Neural cell (in vitro differentiated cells): ENCODE results near the gene RPUSD1. TPM values are rescaled to one million over a fixed set of nuclear protein-coding genes. Genes with fewer than 3 reads are reported as not detected.

Experiments
- H2AFZ ChIP-seq: fragments of 200-600, 300-800 bp; sonication (generic), shearing (Covaris generic); 2 replicates; pipeline ENCODE4 v1.6.0; 2014; ENCODE audit warnings: low read depth, mild to moderate bottlenecking, antibody characterized with exemption, low read length, moderate library complexity
- H3F3A ChIP-seq: fragments of 200-600 bp; shearing (Covaris generic); 2 replicates; pipeline ENCODE4 v1.6.1; 2016; ENCODE audit warnings: mild to moderate bottlenecking, moderate library complexity, mixed read lengths, antibody characterized with exemption, low read length; ENCODE audit not compliant: insufficient read depth, poor library complexity, severe bottlenecking
- H3K27ac ChIP-seq: fragments of 200-600, 300-800 bp; sonication (generic), shearing (Covaris generic); 2 replicates; pipeline ENCODE4 v1.5.1; 2014; ENCODE audit warnings: mild to moderate bottlenecking, low read length, moderate library complexity
- H3K27me3 ChIP-seq: fragments of 300-800, 200-600 bp; sonication (generic), shearing (Covaris generic); 2 replicates; pipeline ENCODE4 v1.6.0; 2014; ENCODE audit warnings: mild to moderate bottlenecking, low read depth, low read length, moderate library complexity; ENCODE audit not compliant: insufficient read depth
- H3K36me3 ChIP-seq: fragments of 300-800, 200-600 bp; sonication (generic), shearing (Covaris generic); 2 replicates; pipeline ENCODE4 v1.5.1; 2014; ENCODE audit warnings: mild to moderate bottlenecking, antibody characterized with exemption, low read length, moderate library complexity; ENCODE audit not compliant: insufficient read depth
- H3K4me2 ChIP-seq: fragments of 300-800, 200-600 bp; sonication (generic), shearing (Covaris generic); 2 replicates; pipeline ENCODE4 v1.6.0; 2014; ENCODE audit warnings: mild to moderate bottlenecking, low read length
- H3K4me3 ChIP-seq: fragments of 300-800, 200-600 bp; sonication (generic), shearing (Covaris generic); 2 replicates; pipeline ENCODE4 v1.5.1; 2014; ENCODE audit warnings: mild to moderate bottlenecking, low read length, moderate library complexity
- H3K79me2 ChIP-seq: fragments of 200-600 bp; shearing (Covaris generic); replicated peaks from 2 replicates; pipeline ENCODE4 v1.6.0; 2014; ENCODE audit warnings: mild to moderate bottlenecking, low read length, moderate library complexity; ENCODE audit not compliant: insufficient read depth
- H3K9ac ChIP-seq: fragments of 300-800, 200-600 bp; sonication (generic), shearing (Covaris generic); 2 replicates; pipeline ENCODE4 v1.6.1; 2016; ENCODE audit warnings: mild to moderate bottlenecking, low read length, mixed read lengths
- H3K9me2 ChIP-seq: fragments of 200-600 bp; shearing (Covaris generic); 2 replicates; pipeline ENCODE4 v1.6.1; 2016; ENCODE audit warnings: mild to moderate bottlenecking, low read length, mixed read lengths; ENCODE audit not compliant: insufficient read depth
- H3K9me3 ChIP-seq: fragments of 200-600, 300-800 bp; sonication (generic), shearing (Covaris generic); 2 replicates; pipeline ENCODE4 v1.6.1; 2016; ENCODE audit warnings: mild to moderate bottlenecking, mixed run types, low read length, moderate library complexity, mixed read lengths
- H4K20me1 ChIP-seq: fragments of 200-600 bp; shearing (Covaris generic); 2 replicates; pipeline ENCODE4 v1.6.1; 2016; ENCODE audit warnings: mild to moderate bottlenecking, mixed run types; ENCODE audit not compliant: insufficient read depth
- EP300 ChIP-seq: fragments of 450-650 bp; conservative IDR thresholded peaks from 2 replicates; pipeline ENCODE4 v1.6.1; 2014; ENCODE audit warnings: antibody characterized with exemption, mild to moderate bottlenecking, moderate library complexity; ENCODE audit not compliant: poor library complexity, severe bottlenecking
- EZH2 ChIP-seq: fragments of 200-600, 300-800 bp; shearing (Covaris generic), sonication (generic); IDR thresholded peaks from 2 replicates; pipeline ENCODE4 v1.6.1; 2014; ENCODE audit warnings: antibody characterized with exemption, low read length, borderline replicate concordance, mild to moderate bottlenecking; ENCODE audit not compliant: insufficient read depth, poor library complexity, severe bottlenecking
- MXI1 ChIP-seq: fragments of 450-650 bp; conservative IDR thresholded peaks from 2 replicates; pipeline ENCODE4 v1.6.1; 2014; ENCODE audit warnings: antibody characterized with exemption, mild to moderate bottlenecking; ENCODE audit not compliant: poor library complexity, severe bottlenecking
- POLR2AphosphoS5 ChIP-seq: IDR thresholded peaks from 2 replicates; pipeline ENCODE4 v1.6.1; 2012
- RAD21 ChIP-seq: fragments of 450-650 bp; conservative IDR thresholded peaks from 2 replicates; pipeline ENCODE4 v1.6.1; 2014; ENCODE audit warnings: antibody characterized with exemption, mild to moderate bottlenecking, moderate library complexity
- SMC3 ChIP-seq: fragments of 450-650 bp; conservative IDR thresholded peaks from 2 replicates; pipeline ENCODE4 v1.6.1; 2014; ENCODE audit warnings: antibody characterized with exemption, mild to moderate bottlenecking, moderate library complexity; ENCODE audit not compliant: poor library complexity
- TAF1 ChIP-seq: IDR thresholded peaks from 2 replicates; pipeline ENCODE4 v1.6.1; 2012; ENCODE audit warnings: low read depth
- polyA plus RNA-seq: library from polyadenylated mRNA; depleted of rRNA; stranded (reverse); fragments of >200 nt; gene quantifications from 2 replicates; pipeline ENCODE4 v1.2.3, GENCODE V29; 2014
- TF ChIP-seq, protein P1 (sequence below): fragments of 450-650 bp; IDR thresholded peaks from 2 replicates; pipeline ENCODE4 v1.5.1; 2014; ENCODE audit warnings: antibody characterized with exemption, mild to moderate bottlenecking, moderate library complexity; ENCODE audit not compliant: poor library complexity, severe bottlenecking
- TF ChIP-seq, protein P2 (sequence below): IDR thresholded peaks from 2 replicates; pipeline ENCODE4 v1.6.1; 2012; ENCODE audit warnings: borderline replicate concordance

The RPUSD1 gene
- polyA plus RNA-seq, 1 donor from 2014 or later, result 42.4 TPM

DNA sequence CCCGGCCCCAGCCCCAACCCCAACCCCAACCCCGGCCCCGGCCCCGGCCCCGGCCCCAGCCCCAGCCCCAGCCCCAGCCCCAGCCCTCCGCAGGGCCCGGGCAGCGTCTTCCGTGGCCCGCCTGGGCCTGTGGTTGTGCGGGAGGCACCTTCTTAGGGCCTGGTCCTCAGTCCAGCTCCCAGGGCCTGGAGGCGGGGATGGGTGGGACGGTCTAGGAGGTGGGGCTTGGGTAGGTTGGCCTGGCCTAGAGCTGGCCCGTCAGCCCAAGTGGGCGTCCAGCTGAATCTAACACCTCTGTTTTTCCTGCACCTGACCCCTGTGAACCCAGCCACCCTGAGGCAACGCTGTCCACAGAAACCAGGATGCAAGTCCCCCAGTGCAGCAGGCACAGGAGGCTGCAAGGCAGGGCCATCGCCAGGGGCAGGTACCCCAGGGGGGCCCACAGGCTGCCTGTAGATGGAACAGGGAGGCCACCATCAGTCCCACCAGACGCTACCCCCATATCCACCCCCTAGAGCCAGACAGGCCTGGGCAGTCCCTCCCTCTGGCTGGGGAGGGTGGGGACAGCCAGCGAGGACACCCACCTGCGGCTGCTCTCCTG lies 18.9 kb downstream of the RPUSD1 start:
- Histone ChIP-seq H3K27me3 (no peaks in the 10 kb centered on the region), H3K9me2 (no peaks in the 10 kb centered on the region), H3K36me3 (no peaks in the 10 kb centered on the region), H3K27ac (no peak overlapping the region), H3K4me2 (no peak overlapping the region), H2AFZ (no peak overlapping the region), H3F3A (no peaks in the 10 kb centered on the region), H4K20me1 (no peaks in the 10 kb centered on the region), H3K79me2 (no peaks in the 10 kb centered on the region), H3K9ac (no peak overlapping the region), H3K4me3 (no peak overlapping the region), H3K9me3 (no peaks in the 10 kb centered on the region)
- TF ChIP-seq, protein P1, sequence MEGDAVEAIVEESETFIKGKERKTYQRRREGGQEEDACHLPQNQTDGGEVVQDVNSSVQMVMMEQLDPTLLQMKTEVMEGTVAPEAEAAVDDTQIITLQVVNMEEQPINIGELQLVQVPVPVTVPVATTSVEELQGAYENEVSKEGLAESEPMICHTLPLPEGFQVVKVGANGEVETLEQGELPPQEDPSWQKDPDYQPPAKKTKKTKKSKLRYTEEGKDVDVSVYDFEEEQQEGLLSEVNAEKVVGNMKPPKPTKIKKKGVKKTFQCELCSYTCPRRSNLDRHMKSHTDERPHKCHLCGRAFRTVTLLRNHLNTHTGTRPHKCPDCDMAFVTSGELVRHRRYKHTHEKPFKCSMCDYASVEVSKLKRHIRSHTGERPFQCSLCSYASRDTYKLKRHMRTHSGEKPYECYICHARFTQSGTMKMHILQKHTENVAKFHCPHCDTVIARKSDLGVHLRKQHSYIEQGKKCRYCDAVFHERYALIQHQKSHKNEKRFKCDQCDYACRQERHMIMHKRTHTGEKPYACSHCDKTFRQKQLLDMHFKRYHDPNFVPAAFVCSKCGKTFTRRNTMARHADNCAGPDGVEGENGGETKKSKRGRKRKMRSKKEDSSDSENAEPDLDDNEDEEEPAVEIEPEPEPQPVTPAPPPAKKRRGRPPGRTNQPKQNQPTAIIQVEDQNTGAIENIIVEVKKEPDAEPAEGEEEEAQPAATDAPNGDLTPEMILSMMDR, result no peak

DNA sequence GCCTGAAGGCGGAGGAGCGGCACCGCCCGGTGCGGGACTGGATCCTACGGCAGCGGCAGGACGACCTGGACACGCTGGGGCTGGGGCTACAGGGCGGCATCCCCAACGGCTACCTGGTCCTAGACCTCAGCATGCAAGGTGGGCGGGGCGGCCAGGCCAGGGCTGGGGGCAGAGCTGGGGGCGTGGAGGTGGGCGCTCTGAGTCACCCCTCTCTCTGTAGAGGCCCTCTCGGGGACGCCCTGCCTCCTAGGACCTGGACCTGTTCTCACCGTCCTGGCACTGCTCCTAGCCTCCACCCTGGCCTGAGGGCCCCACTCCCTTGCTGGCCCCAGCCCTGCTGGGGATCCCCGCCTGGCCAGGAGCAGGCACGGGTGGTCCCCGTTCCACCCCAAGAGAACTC lies 19.8 kb downstream of the RPUSD1 start:
- H3K36me3 ChIP-seq, result no peaks in the 10 kb centered on the region
- no peak overlapping the region for H3K4me2 ChIP-seq

More for the DNA sequence above, 19.8 kb downstream of the RPUSD1 start:
- Histone ChIP-seq H3K27ac (no peak overlapping the region), H2AFZ (no peak overlapping the region), H4K20me1 (no peaks in the 10 kb centered on the region), H3K9me2 (no peaks in the 10 kb centered on the region), H3K27me3 (no peaks in the 10 kb centered on the region), H3F3A (no peaks in the 10 kb centered on the region), H3K9me3 (no peaks in the 10 kb centered on the region), H3K79me2 (no peaks in the 10 kb centered on the region), H3K4me3 (no peak overlapping the region), H3K9ac (no peak overlapping the region)
- no peak for TF ChIP-seq SMC3
- TF ChIP-seq EZH2, result no peak
- TF ChIP-seq EP300, result no peak
- TF ChIP-seq, protein P2, sequence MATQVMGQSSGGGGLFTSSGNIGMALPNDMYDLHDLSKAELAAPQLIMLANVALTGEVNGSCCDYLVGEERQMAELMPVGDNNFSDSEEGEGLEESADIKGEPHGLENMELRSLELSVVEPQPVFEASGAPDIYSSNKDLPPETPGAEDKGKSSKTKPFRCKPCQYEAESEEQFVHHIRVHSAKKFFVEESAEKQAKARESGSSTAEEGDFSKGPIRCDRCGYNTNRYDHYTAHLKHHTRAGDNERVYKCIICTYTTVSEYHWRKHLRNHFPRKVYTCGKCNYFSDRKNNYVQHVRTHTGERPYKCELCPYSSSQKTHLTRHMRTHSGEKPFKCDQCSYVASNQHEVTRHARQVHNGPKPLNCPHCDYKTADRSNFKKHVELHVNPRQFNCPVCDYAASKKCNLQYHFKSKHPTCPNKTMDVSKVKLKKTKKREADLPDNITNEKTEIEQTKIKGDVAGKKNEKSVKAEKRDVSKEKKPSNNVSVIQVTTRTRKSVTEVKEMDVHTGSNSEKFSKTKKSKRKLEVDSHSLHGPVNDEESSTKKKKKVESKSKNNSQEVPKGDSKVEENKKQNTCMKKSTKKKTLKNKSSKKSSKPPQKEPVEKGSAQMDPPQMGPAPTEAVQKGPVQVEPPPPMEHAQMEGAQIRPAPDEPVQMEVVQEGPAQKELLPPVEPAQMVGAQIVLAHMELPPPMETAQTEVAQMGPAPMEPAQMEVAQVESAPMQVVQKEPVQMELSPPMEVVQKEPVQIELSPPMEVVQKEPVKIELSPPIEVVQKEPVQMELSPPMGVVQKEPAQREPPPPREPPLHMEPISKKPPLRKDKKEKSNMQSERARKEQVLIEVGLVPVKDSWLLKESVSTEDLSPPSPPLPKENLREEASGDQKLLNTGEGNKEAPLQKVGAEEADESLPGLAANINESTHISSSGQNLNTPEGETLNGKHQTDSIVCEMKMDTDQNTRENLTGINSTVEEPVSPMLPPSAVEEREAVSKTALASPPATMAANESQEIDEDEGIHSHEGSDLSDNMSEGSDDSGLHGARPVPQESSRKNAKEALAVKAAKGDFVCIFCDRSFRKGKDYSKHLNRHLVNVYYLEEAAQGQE, result no peak
- no peak for TF ChIP-seq TAF1
- no peak for TF ChIP-seq MXI1
- TF ChIP-seq, protein P1, result no peak
- TF ChIP-seq POLR2AphosphoS5, result no peak
- TF ChIP-seq RAD21, result no peak
